H54 (cell line): ENCODE data around the gene MC2R.

Source experiments
- DNase-seq: peaks from one replicate; pipeline ENCODE4 v3.0.0; 2011; ENCODE audit warnings: low spot score, mixed read lengths; ENCODE audit not compliant: insufficient read length
- FAIRE-seq: peaks from 3 replicates; lab custom pipeline; 2011; peaks lifted over from hg19 to GRCh38; lab: Jason Lieb, UNC
- POLR2A ChIP-seq: IDR thresholded peaks from 2 replicates; pipeline ENCODE4 v1.6.1; 2011; ENCODE audit warnings: low read depth, mild to moderate bottlenecking, low read length

The MC2R gene

GRCh38 chr18:13912601-13913000 is 2.7 kb downstream of the MC2R start:
- DNase-seq: no peak
- TF ChIP-seq POLR2A: no peak
- no peak for FAIRE-seq

GRCh38 chr18:13910986-13911385 is 4.3 kb downstream of the MC2R start:
- FAIRE-seq (no peak), DNase-seq (no peak)
- no peak for TF ChIP-seq POLR2A

DNA sequence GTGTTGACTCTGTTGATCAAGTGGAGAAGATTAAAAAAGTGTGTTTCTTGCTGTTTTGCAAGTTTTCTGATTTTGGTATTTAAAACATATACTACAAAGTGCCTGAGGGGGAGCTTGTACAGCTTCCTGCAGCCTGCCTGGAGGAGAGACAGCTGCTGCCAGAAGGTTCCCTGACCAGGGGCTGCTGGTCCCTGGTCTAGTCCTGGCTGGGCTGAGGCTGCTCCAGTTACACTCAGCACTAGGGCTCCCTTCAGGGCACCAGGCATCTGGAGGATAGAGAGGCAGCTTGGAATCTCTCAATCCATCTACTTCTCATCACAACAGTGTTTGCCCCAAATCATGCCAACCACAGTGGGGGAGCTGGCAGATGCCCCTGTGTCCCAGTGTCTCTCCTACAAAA is 4.8 kb downstream of the MC2R start:
- no peak for TF ChIP-seq POLR2A
- DNase-seq: no peak
- FAIRE-seq: no peak

GRCh38 chr18:13909141-13909940 is 6.0 kb downstream of the MC2R start:
- FAIRE-seq: no peak
- DNase-seq: no peak
- no peak for TF ChIP-seq POLR2A

DNA sequence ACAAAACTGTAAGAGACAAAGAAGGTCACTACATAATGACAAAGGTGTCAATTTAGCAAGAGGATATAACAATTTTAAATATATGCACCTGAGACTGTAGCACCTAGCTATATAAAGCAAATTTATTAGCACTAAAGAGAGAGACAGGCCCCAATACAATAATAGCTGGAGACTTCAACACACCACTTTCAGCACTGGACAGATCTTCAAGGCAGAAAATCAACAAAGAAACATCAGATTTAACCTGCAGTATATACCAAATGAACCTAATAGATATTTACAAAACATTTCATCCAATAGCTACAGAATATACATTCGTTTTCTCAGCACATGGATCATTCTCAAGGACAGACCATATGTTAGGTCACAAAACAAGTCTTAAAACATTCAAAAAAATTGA is 14.7 kb downstream of the MC2R start:
- FAIRE-seq: no peak
- no peak for DNase-seq

GRCh38 chr18:13895505-13896033 is 19.8 kb downstream of the MC2R start:
- DNase-seq (no peak), FAIRE-seq (no peak)
- no peak for TF ChIP-seq POLR2A

More for the DNA sequence above, 14.7 kb downstream of the MC2R start:
- TF ChIP-seq POLR2A: no peak

DNA sequence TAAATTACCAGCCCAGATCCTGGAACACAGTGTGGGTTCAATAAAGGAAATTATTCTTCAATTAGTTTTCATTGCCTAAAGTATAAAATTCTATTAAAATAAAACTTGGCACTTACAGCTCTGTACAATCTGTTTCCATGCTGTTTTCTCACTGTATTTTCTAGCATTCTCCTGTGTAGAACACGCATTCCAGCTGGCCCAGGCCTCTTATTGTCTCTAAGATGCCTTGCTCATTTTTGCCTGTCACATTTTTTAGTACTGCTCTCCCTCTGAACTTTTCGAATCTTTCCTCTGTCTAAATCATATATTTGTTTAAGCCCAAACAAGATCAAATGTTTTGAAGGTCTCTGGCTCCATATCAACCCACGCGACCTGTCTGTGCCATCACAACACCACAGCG is 20.8 kb downstream of the MC2R start:
- no peak for TF ChIP-seq POLR2A
- no peak for DNase-seq
- no peak for FAIRE-seq

DNA sequence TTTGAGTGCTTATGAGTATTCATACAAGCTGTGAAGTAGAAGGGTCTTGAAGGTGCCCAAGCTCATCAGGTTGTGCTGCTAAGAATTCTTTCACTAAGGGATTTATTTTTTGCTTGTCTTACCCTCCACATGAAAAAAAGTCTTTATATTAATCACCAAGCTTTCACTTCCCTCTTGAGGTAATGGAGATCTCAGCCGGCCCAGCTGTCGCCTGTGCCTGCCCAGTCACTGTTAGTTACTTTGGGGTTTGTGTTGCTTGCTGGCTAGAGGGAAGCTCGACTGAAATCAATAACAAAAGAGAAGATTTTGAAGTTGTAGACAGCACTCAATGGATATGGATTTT is 21.9 kb downstream of the MC2R start:
- TF ChIP-seq POLR2A: no peak
- FAIRE-seq (no peak), DNase-seq (no peak)

GRCh38 chr18:13892098-13892497 is 23.2 kb downstream of the MC2R start:
- no peak for TF ChIP-seq POLR2A
- FAIRE-seq (no peak), DNase-seq (no peak)

DNA sequence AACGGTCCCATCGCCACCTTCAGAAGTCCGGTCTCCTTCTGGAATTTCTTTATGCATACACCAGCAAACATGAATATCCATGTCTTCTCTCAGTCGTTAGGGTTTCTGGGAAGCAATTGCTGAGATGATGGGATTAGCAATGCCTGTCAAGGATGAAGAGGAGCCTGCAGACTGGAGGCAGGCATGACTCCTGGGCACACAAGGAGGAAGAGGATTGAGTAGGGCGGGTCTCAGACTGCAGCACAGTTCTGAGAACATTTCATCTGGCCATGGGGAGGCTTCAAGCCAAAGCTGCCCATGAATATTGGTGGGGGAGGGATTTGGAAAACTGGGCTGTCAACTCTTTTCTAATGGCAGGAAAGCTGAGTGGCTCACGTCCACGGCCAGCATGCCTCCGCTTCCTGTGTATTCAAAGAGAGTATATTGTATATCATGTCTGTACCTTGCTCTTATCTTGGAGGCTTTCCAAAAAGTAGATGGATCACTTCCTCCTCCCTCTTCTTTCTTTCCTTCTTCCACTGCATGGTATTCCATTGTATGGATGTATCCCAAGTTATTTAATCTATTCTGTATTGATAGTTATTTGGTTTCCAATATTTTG is 24.5 kb downstream of the MC2R start:
- TF ChIP-seq POLR2A: no peak
- FAIRE-seq (no peak), DNase-seq (no peak)

- no peak for TF ChIP-seq POLR2A
- no peak for FAIRE-seq
- peak; percentile 35 for DNase-seq
These were observed 25.7 kb downstream of the MC2R start for GRCh38 chr18:13889671-13890070.

GRCh38 chr18:13888191-13888716 is 27.1 kb downstream of the MC2R start:
- DNase-seq (no peak), FAIRE-seq (no peak)
- no peak for TF ChIP-seq POLR2A

DNA sequence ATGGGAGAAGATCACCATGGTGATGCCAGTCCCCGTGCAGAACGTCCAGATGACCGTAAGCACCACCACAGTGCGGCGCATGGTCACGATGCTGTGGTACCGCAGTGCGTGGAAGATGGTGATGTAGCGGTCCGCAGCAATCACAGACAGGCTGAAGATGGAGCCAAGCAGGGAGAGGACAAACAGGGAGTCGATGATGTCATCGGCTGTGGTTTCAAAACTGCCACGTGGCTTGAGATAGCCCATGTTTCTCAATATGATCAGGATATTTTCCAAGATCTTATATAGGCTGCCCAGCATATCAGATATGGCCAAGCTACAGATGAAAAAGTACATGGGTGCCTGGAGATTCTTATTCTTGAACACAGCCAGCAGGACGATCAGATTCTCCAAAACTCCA is 30.3 kb downstream of the MC2R start:
- DNase-seq (no peak), FAIRE-seq (no peak)
- no peak for TF ChIP-seq POLR2A

GRCh38 chr18:13879937-13880336 is 35.4 kb downstream of the MC2R start:
- FAIRE-seq (no peak), DNase-seq (no peak)
- TF ChIP-seq POLR2A: no peak
